GM18870 (cell line): Measurements from ENCODE around the gene CPA1.
"Not testable (repeated sequence)": the region's sequence is repeated elsewhere in the genome, so short reads cannot be mapped to it uniquely, and the experiment has no call there.

ENCODE experiments used
- ATAC-seq: cut with Tn5 transposase; IDR thresholded peaks from one replicate; pipeline ENCODE4 v1.9.1; 2021; ENCODE audit warnings: moderate library complexity; ENCODE audit not compliant: unreplicated experiment

The CPA1 gene

GRCh38 chr7:130371046-130371445 is 9.2 kb upstream of the CPA1 start:
- no peak for ATAC-seq

- ATAC-seq, result no peak
These were observed 7.7 kb upstream of the CPA1 start for GRCh38 chr7:130372402-130373165.

- ATAC-seq, result no peak
These were observed 5.8 kb upstream of the CPA1 start for GRCh38 chr7:130374507-130374906.

- ATAC-seq, result not testable (repeated sequence)
These were observed 3.8 kb upstream of the CPA1 start for GRCh38 chr7:130376461-130376860.

- ATAC-seq, result no peak
These were observed 3.1 kb upstream of the CPA1 start for GRCh38 chr7:130377178-130377577.

GRCh38 chr7:130379019-130379418 is 1.3 kb upstream of the CPA1 start:
- no peak for ATAC-seq

GRCh38 chr7:130379532-130379920 is 768 bp upstream of the CPA1 start:
- no peak for ATAC-seq

GRCh38 chr7:130380861-130381455 is 664 bp downstream of the CPA1 start:
- ATAC-seq, result no peak

GRCh38 chr7:130381468-130382312 is 1.4 kb downstream of the CPA1 start:
- no peak for ATAC-seq

- ATAC-seq, result no peak
These were observed 3.1 kb downstream of the CPA1 start for GRCh38 chr7:130383187-130383980.

- ATAC-seq, result no peak
These were observed 4.1 kb downstream of the CPA1 start for GRCh38 chr7:130384371-130384801.

- no peak for ATAC-seq
These were observed 4.7 kb downstream of the CPA1 start for GRCh38 chr7:130384841-130385599.

- ATAC-seq, result no peak
These were observed 5.3 kb downstream of the CPA1 start for GRCh38 chr7:130385600-130386066.

GRCh38 chr7:130386876-130387275 is 6.6 kb downstream of the CPA1 start:
- ATAC-seq, result no peak

GRCh38 chr7:130387306-130387627 is 7.0 kb downstream of the CPA1 start:
- ATAC-seq, result no peak

- no peak for ATAC-seq
These were observed 7.5 kb downstream of the CPA1 start for GRCh38 chr7:130387628-130388403.

- no peak for ATAC-seq
These were observed 8.4 kb downstream of the CPA1 start for GRCh38 chr7:130388671-130389070.

- no peak for ATAC-seq
These were observed 10.2 kb downstream of the CPA1 start for GRCh38 chr7:130390486-130390885.

GRCh38 chr7:130393101-130393561 is 12.8 kb downstream of the CPA1 start:
- no peak for ATAC-seq
